SK-N-SH treated with all-trans-retinoic acid at 6 μM for 48 hours (cell line): ENCODE measurements around the gene ANKIB1.

ENCODE experiments used
- ATAC-seq: fragments of 200-7000 bp; cut with Tn5 transposase; 3 replicates; pipeline ENCODE4 v1.9.1; 2020; ENCODE audit warnings: mild to moderate bottlenecking, moderate library complexity
- ARNTL ChIP-seq: fragments of 450-650 bp; formaldehyde crosslinking; IDR thresholded peaks from 2 replicates; pipeline ENCODE4 v1.5.0; 2020; ENCODE audit warnings: low read depth, mild to moderate bottlenecking, moderate library complexity, borderline replicate concordance
- BACH2 ChIP-seq: fragments of 250-450 bp; sonication (Bioruptor Pico); IDR thresholded peaks from 2 replicates; pipeline ENCODE4 v1.9.0; 2021; ENCODE audit warnings: mild to moderate bottlenecking, borderline replicate concordance
- CREB5 ChIP-seq: fragments of 250-450 bp; sonication (Bioruptor Pico); IDR thresholded peaks from 2 replicates; pipeline ENCODE4 v1.5.1; 2020; ENCODE audit warnings: low read depth, mild to moderate bottlenecking, moderate library complexity
- CSDC2 ChIP-seq: fragments of 250-450 bp; sonication (Bioruptor Pico); IDR thresholded peaks from 2 replicates; pipeline ENCODE4 v1.5.0; 2020; ENCODE audit warnings: mild to moderate bottlenecking, moderate library complexity
- GLIS3 ChIP-seq: fragments of 250-450 bp; sonication (Bioruptor Pico); IDR thresholded peaks from 2 replicates; pipeline ENCODE4 v1.5.0; 2020; ENCODE audit warnings: mild to moderate bottlenecking, moderate library complexity
- ISL1 ChIP-seq: fragments of 250-450 bp; sonication (Bioruptor Pico); IDR thresholded peaks from 2 replicates; pipeline ENCODE4 v2.1.2; 2022; ENCODE audit warnings: mild to moderate bottlenecking, moderate library complexity
- OSR1 ChIP-seq: fragments of 250-450 bp; sonication (Bioruptor Pico); IDR thresholded peaks from 2 replicates; pipeline ENCODE4 v1.8.0; 2022; ENCODE audit warnings: moderate library complexity, mild to moderate bottlenecking, inconsistent platforms
- PPARA ChIP-seq: fragments of 250-450 bp; sonication (Bioruptor Pico); IDR thresholded peaks from 2 replicates; pipeline ENCODE4 v1.5.0; 2020; ENCODE audit warnings: mild to moderate bottlenecking, borderline replicate concordance
- RARB ChIP-seq: fragments of 250-450 bp; sonication (Bioruptor Pico); IDR thresholded peaks from 2 replicates; pipeline ENCODE4 v1.8.0; 2021; ENCODE audit warnings: mild to moderate bottlenecking, moderate library complexity
- SNAI2 ChIP-seq: fragments of 250-450 bp; sonication (Bioruptor Pico); IDR thresholded peaks from 2 replicates; pipeline ENCODE4 v1.5.0; 2020; ENCODE audit warnings: mild to moderate bottlenecking, moderate library complexity
- TCF4 ChIP-seq: fragments of 250-450 bp; sonication (Bioruptor Pico); IDR thresholded peaks from 2 replicates; pipeline ENCODE4 v1.8.0; 2021; ENCODE audit warnings: mild to moderate bottlenecking, moderate library complexity, borderline replicate concordance
- TOX ChIP-seq: fragments of 250-450 bp; sonication (Bioruptor Pico); IDR thresholded peaks from 2 replicates; pipeline ENCODE4 v1.8.0; 2021; ENCODE audit warnings: mild to moderate bottlenecking, moderate library complexity, borderline replicate concordance
- ZC3H10 ChIP-seq: fragments of 250-450 bp; sonication (Bioruptor Pico); IDR thresholded peaks from 2 replicates; pipeline ENCODE4 v1.5.1; 2021; ENCODE audit warnings: mild to moderate bottlenecking, moderate library complexity
- ZFP3 ChIP-seq: fragments of 250-450 bp; sonication (Bioruptor Pico); IDR thresholded peaks from 2 replicates; pipeline ENCODE4 v1.5.0; 2020; ENCODE audit warnings: mild to moderate bottlenecking, moderate library complexity
- ZFP30 ChIP-seq: fragments of 450-650 bp; formaldehyde crosslinking; IDR thresholded peaks from 2 replicates; pipeline ENCODE4 v1.5.0; 2022; ENCODE audit warnings: mild to moderate bottlenecking, moderate library complexity
- ZNF565 ChIP-seq: fragments of 450-650 bp; formaldehyde crosslinking; conservative IDR thresholded peaks from 2 replicates; pipeline ENCODE4 v1.5.0; 2020; ENCODE audit warnings: low read depth, mild to moderate bottlenecking, moderate library complexity
- ZNF8 ChIP-seq: fragments of 450-650 bp; formaldehyde crosslinking; IDR thresholded peaks from 2 replicates; pipeline ENCODE4 v1.5.0; 2020; ENCODE audit warnings: mild to moderate bottlenecking, moderate library complexity
- TF ChIP-seq, protein P1 (sequence below): fragments of 250-450 bp; sonication (Bioruptor Pico); IDR thresholded peaks from 2 replicates; pipeline ENCODE4 v1.8.0; 2021; ENCODE audit warnings: low read depth, mild to moderate bottlenecking, moderate library complexity, borderline replicate concordance
- TF ChIP-seq, protein P2 (sequence below): fragments of 250-450 bp; sonication (Bioruptor Pico); IDR thresholded peaks from 2 replicates; pipeline ENCODE4 v1.5.1; 2021; ENCODE audit warnings: mild to moderate bottlenecking, moderate library complexity
- TF ChIP-seq, protein P3 (sequence below): fragments of 250-450 bp; sonication (Bioruptor Pico); IDR thresholded peaks from 2 replicates; pipeline ENCODE4 v1.5.0; 2020; ENCODE audit warnings: mild to moderate bottlenecking, moderate library complexity
- TF ChIP-seq, protein P4 (sequence below): fragments of 250-450 bp; sonication (Bioruptor Pico); IDR thresholded peaks from 2 replicates; pipeline ENCODE4 v1.8.0; 2020; ENCODE audit warnings: mild to moderate bottlenecking, moderate library complexity, borderline replicate concordance

The ANKIB1 gene

DNA sequence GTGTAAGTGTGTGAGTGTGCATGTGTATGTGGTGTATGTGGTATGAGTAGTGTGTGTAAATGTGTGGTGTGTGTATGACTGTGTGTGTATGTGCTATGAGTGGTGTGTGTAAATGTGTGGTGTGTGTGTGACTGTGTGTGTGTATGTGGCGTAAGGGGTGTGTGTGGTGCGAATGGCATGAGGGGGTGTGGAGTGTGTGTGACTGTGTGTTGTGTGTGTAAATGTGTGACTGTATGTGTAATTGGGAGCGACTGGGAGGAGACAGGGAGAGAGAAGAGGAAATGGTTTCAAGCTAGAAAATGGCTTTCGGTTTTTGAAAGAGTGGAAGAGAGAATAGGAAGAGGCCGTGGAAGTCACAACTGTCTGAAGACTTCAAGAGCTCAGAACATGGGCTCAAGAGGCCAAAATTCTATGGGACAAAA lies 177.9 kb downstream of the ANKIB1 start:
- ATAC-seq, result no peak
- TF ChIP-seq ARNTL (CRISPR knock-in tag) (no peak), CREB5 (no peak), ZC3H10 (CRISPR knock-in tag) (no peak), TOX (no peak), ZFP30 (CRISPR knock-in tag) (no peak), GLIS3 (CRISPR knock-in tag) (no peak), CSDC2 (CRISPR knock-in tag) (no peak), TCF4 (CRISPR knock-in tag) (no peak), PPARA (CRISPR knock-in tag) (no peak), BACH2 (CRISPR knock-in tag) (no peak), RARB (no peak), SNAI2 (CRISPR knock-in tag) (no peak), ZNF565 (no peak)
- TF ChIP-seq, protein P1, sequence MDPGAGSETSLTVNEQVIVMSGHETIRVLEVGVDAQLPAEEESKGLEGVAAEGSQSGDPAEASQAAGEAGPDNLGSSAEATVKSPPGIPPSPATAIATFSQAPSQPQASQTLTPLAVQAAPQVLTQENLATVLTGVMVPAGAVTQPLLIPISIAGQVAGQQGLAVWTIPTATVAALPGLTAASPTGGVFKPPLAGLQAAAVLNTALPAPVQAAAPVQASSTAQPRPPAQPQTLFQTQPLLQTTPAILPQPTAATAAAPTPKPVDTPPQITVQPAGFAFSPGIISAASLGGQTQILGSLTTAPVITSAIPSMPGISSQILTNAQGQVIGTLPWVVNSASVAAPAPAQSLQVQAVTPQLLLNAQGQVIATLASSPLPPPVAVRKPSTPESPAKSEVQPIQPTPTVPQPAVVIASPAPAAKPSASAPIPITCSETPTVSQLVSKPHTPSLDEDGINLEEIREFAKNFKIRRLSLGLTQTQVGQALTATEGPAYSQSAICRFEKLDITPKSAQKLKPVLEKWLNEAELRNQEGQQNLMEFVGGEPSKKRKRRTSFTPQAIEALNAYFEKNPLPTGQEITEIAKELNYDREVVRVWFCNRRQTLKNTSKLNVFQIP (CRISPR knock-in tag), result no peak
- TF ChIP-seq, protein P2, sequence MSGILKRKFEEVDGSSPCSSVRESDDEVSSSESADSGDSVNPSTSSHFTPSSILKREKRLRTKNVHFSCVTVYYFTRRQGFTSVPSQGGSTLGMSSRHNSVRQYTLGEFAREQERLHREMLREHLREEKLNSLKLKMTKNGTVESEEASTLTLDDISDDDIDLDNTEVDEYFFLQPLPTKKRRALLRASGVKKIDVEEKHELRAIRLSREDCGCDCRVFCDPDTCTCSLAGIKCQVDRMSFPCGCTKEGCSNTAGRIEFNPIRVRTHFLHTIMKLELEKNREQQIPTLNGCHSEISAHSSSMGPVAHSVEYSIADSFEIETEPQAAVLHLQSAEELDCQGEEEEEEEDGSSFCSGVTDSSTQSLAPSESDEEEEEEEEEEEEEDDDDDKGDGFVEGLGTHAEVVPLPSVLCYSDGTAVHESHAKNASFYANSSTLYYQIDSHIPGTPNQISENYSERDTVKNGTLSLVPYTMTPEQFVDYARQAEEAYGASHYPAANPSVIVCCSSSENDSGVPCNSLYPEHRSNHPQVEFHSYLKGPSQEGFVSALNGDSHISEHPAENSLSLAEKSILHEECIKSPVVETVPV (CRISPR knock-in tag), result no peak
- TF ChIP-seq, protein P3, sequence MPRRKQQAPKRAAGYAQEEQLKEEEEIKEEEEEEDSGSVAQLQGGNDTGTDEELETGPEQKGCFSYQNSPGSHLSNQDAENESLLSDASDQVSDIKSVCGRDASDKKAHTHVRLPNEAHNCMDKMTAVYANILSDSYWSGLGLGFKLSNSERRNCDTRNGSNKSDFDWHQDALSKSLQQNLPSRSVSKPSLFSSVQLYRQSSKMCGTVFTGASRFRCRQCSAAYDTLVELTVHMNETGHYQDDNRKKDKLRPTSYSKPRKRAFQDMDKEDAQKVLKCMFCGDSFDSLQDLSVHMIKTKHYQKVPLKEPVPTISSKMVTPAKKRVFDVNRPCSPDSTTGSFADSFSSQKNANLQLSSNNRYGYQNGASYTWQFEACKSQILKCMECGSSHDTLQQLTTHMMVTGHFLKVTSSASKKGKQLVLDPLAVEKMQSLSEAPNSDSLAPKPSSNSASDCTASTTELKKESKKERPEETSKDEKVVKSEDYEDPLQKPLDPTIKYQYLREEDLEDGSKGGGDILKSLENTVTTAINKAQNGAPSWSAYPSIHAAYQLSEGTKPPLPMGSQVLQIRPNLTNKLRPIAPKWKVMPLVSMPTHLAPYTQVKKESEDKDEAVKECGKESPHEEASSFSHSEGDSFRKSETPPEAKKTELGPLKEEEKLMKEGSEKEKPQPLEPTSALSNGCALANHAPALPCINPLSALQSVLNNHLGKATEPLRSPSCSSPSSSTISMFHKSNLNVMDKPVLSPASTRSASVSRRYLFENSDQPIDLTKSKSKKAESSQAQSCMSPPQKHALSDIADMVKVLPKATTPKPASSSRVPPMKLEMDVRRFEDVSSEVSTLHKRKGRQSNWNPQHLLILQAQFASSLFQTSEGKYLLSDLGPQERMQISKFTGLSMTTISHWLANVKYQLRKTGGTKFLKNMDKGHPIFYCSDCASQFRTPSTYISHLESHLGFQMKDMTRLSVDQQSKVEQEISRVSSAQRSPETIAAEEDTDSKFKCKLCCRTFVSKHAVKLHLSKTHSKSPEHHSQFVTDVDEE (CRISPR knock-in tag), result no peak

GRCh38 chr7:92425311-92425947 lies 179.7 kb downstream of the ANKIB1 start:
- TF ChIP-seq ARNTL (CRISPR knock-in tag) (no peak), ZNF565 (no peak), ZC3H10 (CRISPR knock-in tag) (no peak), CREB5 (no peak), CSDC2 (CRISPR knock-in tag) (no peak), TOX (no peak), OSR1 (no peak), ZNF8 (CRISPR knock-in tag) (no peak)
- TF ChIP-seq, protein P2 (CRISPR knock-in tag), result no peak

DNA sequence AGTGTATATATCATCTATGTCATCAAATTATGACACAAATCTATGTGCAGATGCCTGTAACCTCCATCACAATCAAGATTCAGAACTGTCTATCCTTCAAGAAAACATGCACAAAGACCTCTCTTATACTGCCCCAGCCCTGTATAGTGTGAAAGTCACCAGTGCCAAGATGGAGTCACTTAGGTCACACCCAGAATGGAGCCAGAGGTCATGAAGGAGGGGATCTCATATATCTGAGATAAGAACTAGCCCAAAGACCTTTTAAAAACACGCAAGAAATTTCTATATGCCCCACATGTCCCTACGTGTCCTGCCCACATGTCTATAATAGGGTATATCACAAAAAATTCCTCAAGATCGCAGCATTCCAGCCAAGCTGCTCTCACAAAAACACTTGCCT lies 181.4 kb downstream of the ANKIB1 start:
- no peak for ATAC-seq
- TF ChIP-seq, protein P2 (CRISPR knock-in tag), result no peak
- TF ChIP-seq CSDC2 (CRISPR knock-in tag) (no peak), ZNF565 (no peak), ZFP3 (CRISPR knock-in tag) (no peak), ZC3H10 (CRISPR knock-in tag) (no peak), SNAI2 (CRISPR knock-in tag) (no peak), RARB (no peak), GLIS3 (CRISPR knock-in tag) (no peak), ISL1 (CRISPR knock-in tag) (no peak), BACH2 (CRISPR knock-in tag) (no peak)
- TF ChIP-seq, protein P4, sequence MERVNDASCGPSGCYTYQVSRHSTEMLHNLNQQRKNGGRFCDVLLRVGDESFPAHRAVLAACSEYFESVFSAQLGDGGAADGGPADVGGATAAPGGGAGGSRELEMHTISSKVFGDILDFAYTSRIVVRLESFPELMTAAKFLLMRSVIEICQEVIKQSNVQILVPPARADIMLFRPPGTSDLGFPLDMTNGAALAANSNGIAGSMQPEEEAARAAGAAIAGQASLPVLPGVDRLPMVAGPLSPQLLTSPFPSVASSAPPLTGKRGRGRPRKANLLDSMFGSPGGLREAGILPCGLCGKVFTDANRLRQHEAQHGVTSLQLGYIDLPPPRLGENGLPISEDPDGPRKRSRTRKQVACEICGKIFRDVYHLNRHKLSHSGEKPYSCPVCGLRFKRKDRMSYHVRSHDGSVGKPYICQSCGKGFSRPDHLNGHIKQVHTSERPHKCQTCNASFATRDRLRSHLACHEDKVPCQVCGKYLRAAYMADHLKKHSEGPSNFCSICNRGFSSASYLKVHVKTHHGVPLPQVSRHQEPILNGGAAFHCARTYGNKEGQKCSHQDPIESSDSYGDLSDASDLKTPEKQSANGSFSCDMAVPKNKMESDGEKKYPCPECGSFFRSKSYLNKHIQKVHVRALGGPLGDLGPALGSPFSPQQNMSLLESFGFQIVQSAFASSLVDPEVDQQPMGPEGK (CRISPR knock-in tag), result no peak
- TF ChIP-seq, protein P1 (CRISPR knock-in tag), result no peak

More at GRCh38 chr7:92425311-92425947, 179.7 kb downstream of the ANKIB1 start:
- ATAC-seq, result no peak
